Loucy (cell line): Measurements from ENCODE around the gene CRB2.

Experiments
- H2AFZ ChIP-seq: fragments of 200-600 bp; sonication (generic); 2 replicates; pipeline ENCODE4 v1.6.0; 2016; ENCODE audit warnings: antibody characterized with exemption, mild to moderate bottlenecking, low read length, moderate library complexity
- H3F3A ChIP-seq: fragments of 200-600 bp; 2 replicates; pipeline ENCODE4 v1.6.0; 2016; ENCODE audit warnings: antibody characterized with exemption, low read depth, mild to moderate bottlenecking
- H3K27me3 ChIP-seq: fragments of 200-600 bp; sonication (generic); 2 replicates; pipeline ENCODE4 v1.6.1; 2014; ENCODE audit warnings: low read length, mild to moderate bottlenecking; ENCODE audit not compliant: insufficient read depth, poor library complexity, severe bottlenecking
- H3K36me3 ChIP-seq: fragments of 200-600 bp; sonication (generic); 2 replicates; pipeline ENCODE4 v1.6.1; 2016; ENCODE audit warnings: low read length; ENCODE audit not compliant: insufficient read depth
- H3K4me1 ChIP-seq: fragments of 200-600 bp; sonication (generic); 2 replicates; pipeline ENCODE4 v1.5.1; 2014; ENCODE audit warnings: low read length, mild to moderate bottlenecking; ENCODE audit not compliant: insufficient read depth, poor library complexity, severe bottlenecking
- H3K4me2 ChIP-seq: fragments of 200-600 bp; sonication (generic); 2 replicates; pipeline ENCODE4 v1.6.0; 2014; ENCODE audit warnings: antibody characterized with exemption, low read length, low read depth, mild to moderate bottlenecking; ENCODE audit not compliant: poor library complexity, severe bottlenecking
- H3K4me3 ChIP-seq: fragments of 200-600 bp; sonication (generic); 2 replicates; pipeline ENCODE4 v1.5.1; 2014; ENCODE audit warnings: low read length, mild to moderate bottlenecking, mixed read lengths; ENCODE audit not compliant: poor library complexity, severe bottlenecking
- H3K79me2 ChIP-seq: fragments of 200-600 bp; sonication (generic); 2 replicates; pipeline ENCODE4 v1.6.1; 2014; ENCODE audit warnings: low read length; ENCODE audit not compliant: insufficient read depth
- H3K9ac ChIP-seq: fragments of 200-600 bp; sonication (generic); 2 replicates; pipeline ENCODE4 v1.6.0; 2014; ENCODE audit warnings: mild to moderate bottlenecking, low read depth, low read length, moderate library complexity; ENCODE audit not compliant: poor library complexity, severe bottlenecking
- H3K9me2 ChIP-seq: fragments of 200-600 bp; sonication (generic); replicated peaks from 2 replicates; pipeline ENCODE4 v1.6.1; 2016; ENCODE audit warnings: low read depth, low read length, mixed read lengths
- H3K9me3 ChIP-seq: fragments of 200-600 bp; sonication (generic); 2 replicates; pipeline ENCODE4 v1.6.1; 2014; ENCODE audit warnings: mild to moderate bottlenecking, antibody characterized with exemption, low read length, low read depth; ENCODE audit not compliant: insufficient read depth
- H4K20me1 ChIP-seq: fragments of 200-600 bp; sonication (generic); 2 replicates; pipeline ENCODE4 v1.6.0; 2014; ENCODE audit warnings: antibody characterized with exemption, low read length, mild to moderate bottlenecking; ENCODE audit not compliant: insufficient read depth, poor library complexity, severe bottlenecking
- CTCF ChIP-seq: fragments of 200-600 bp; sonication (generic); conservative IDR thresholded peaks from 2 replicates; pipeline ENCODE4 v1.5.1; 2014; ENCODE audit warnings: mild to moderate bottlenecking, antibody characterized with exemption, low read length
- EZH2phosphoT487 ChIP-seq: fragments of 200-600 bp; IDR thresholded peaks from 2 replicates; pipeline ENCODE4 v1.6.1; 2018; ENCODE audit warnings: antibody characterized with exemption, mild to moderate bottlenecking, moderate library complexity, borderline replicate concordance

Gene CRB2

GRCh38 chr9:123371228-123371584 lies 15.2 kb downstream of the CRB2 start:
- Histone ChIP-seq H3K9me2 (no peaks in the 10 kb centered on the region), H3K9ac (no peak overlapping the region), H3F3A (no peaks in the 10 kb centered on the region), H3K4me3 (no peak overlapping the region), H4K20me1 (no peaks in the 10 kb centered on the region), H3K36me3 (no peaks in the 10 kb centered on the region), H3K4me1 (peaks cover 24% of the 10 kb centered on the region), H3K4me2 (no peak overlapping the region), H3K27me3 (no peaks in the 10 kb centered on the region), H3K9me3 (no peaks in the 10 kb centered on the region), H2AFZ (no peak overlapping the region), H3K79me2 (no peaks in the 10 kb centered on the region)
- TF ChIP-seq EZH2phosphoT487 (no peak), CTCF (no peak)

- no peaks in the 10 kb centered on the region for H3K36me3 ChIP-seq
- H3K4me2 ChIP-seq, result no peak overlapping the region
- H3K4me1 ChIP-seq, result peaks cover 32% of the 10 kb centered on the region
- no peaks in the 10 kb centered on the region for H3K27me3 ChIP-seq
- H3K79me2 ChIP-seq, result no peaks in the 10 kb centered on the region
- no peak for TF ChIP-seq CTCF
- no peak for TF ChIP-seq EZH2phosphoT487
- H3K4me3 ChIP-seq, result no peak overlapping the region
- H3F3A ChIP-seq, result no peaks in the 10 kb centered on the region
- no peak overlapping the region for H2AFZ ChIP-seq
- H4K20me1 ChIP-seq, result no peaks in the 10 kb centered on the region
- no peaks in the 10 kb centered on the region for H3K9me2 ChIP-seq
- no peaks in the 10 kb centered on the region for H3K9me3 ChIP-seq
- H3K9ac ChIP-seq, result no peak overlapping the region
These were observed 16.0 kb downstream of the CRB2 start for GRCh38 chr9:123371805-123372590.

- H3K9me3 ChIP-seq, result no peaks in the 10 kb centered on the region
- H3K27me3 ChIP-seq, result no peaks in the 10 kb centered on the region
- no peaks in the 10 kb centered on the region for H3K9me2 ChIP-seq
- H3K4me2 ChIP-seq, result no peak overlapping the region
- no peak overlapping the region for H3K9ac ChIP-seq
- H3K4me3 ChIP-seq, result no peak overlapping the region
- H3K79me2 ChIP-seq, result no peaks in the 10 kb centered on the region
- no peak for TF ChIP-seq CTCF
- TF ChIP-seq EZH2phosphoT487, result no peak
- peaks cover 38% of the 10 kb centered on the region for H3K4me1 ChIP-seq
- no peak overlapping the region for H2AFZ ChIP-seq
- H4K20me1 ChIP-seq, result no peaks in the 10 kb centered on the region
- no peaks in the 10 kb centered on the region for H3K36me3 ChIP-seq
- H3F3A ChIP-seq, result no peaks in the 10 kb centered on the region
These were observed 16.9 kb downstream of the CRB2 start for GRCh38 chr9:123372766-123373446.
